HEK293 (cell line): ENCODE data around the gene TMEM86A.
"Not testable (repeated sequence)": the region's sequence is repeated elsewhere in the genome, so short reads cannot be mapped to it uniquely, and the experiment has no call there.

Source experiments
- CTCF ChIP-seq: fragments of 450-650 bp; formaldehyde crosslinking; IDR thresholded peaks from 2 replicates; pipeline ENCODE4 v1.5.1; 2016; ENCODE audit warnings: missing biosample characterization, missing genetic modification characterization
- IKZF3 ChIP-seq: fragments of 450-650 bp; IDR thresholded peaks from 2 replicates; pipeline ENCODE4 v1.5.0; 2018; ENCODE audit warnings: missing biosample characterization, mild to moderate bottlenecking, missing genetic modification characterization, moderate library complexity
- INSM2 ChIP-seq: fragments of 450-650 bp; formaldehyde crosslinking; IDR thresholded peaks from 2 replicates; pipeline ENCODE4 v1.5.1; 2016; ENCODE audit warnings: missing biosample characterization, missing genetic modification characterization
- PATZ1 ChIP-seq: fragments of 450-650 bp; formaldehyde crosslinking; IDR thresholded peaks from 2 replicates; pipeline ENCODE4 v1.5.1; 2016; ENCODE audit warnings: missing biosample characterization, missing genetic modification characterization
- PRDM2 ChIP-seq: fragments of 450-650 bp; formaldehyde crosslinking; IDR thresholded peaks from 2 replicates; pipeline ENCODE4 v1.5.1; 2016; ENCODE audit warnings: missing biosample characterization, missing genetic modification characterization, borderline replicate concordance
- TCF7L2 ChIP-seq: IDR thresholded peaks from 2 replicates; pipeline ENCODE4 v1.6.1; 2011; ENCODE audit warnings: low read depth, mild to moderate bottlenecking, inconsistent platforms, low read length, moderate library complexity, borderline replicate concordance
- ZBTB7A ChIP-seq: fragments of 450-650 bp; formaldehyde crosslinking; IDR thresholded peaks from 2 replicates; pipeline ENCODE4 v1.5.1; 2016; ENCODE audit warnings: low read depth, missing biosample characterization, missing genetic modification characterization
- ZNF624 ChIP-seq: fragments of 450-650 bp; formaldehyde crosslinking; IDR thresholded peaks from 2 replicates; pipeline ENCODE4 v1.5.1; 2017; ENCODE audit warnings: missing biosample characterization, missing genetic modification characterization
- ZNF660 ChIP-seq: fragments of 450-650 bp; IDR thresholded peaks from 2 replicates; pipeline ENCODE4 v1.5.1; 2018; ENCODE audit warnings: missing biosample characterization, mild to moderate bottlenecking, missing genetic modification characterization

- TF ChIP-seq CTCF (tag by site-specific recombination); ZNF624; PRDM2 (tag by site-specific recombination); INSM2; IKZF3; ZNF660 (tag by site-specific recombination); ZBTB7A (tag by site-specific recombination); PATZ1 (tag by site-specific recombination); TCF7L2: not testable (repeated sequence)
Observed at GRCh38 chr11:18672209-18672608, 26.4 kb upstream of the TMEM86A start.
